PC-9 (cell line): ENCODE data around the gene IMPA2.

ENCODE experiments used
- EZH2 ChIP-seq: fragments of 200-600 bp; sonication (generic); IDR thresholded peaks from 2 replicates; pipeline ENCODE4 v1.8.0; 2017; ENCODE audit warnings: antibody characterized with exemption, low read depth
- TF ChIP-seq, protein P1 (sequence below): fragments of 200-600 bp; sonication (generic); conservative IDR thresholded peaks from 2 replicates; pipeline ENCODE4 v1.6.1; 2017; ENCODE audit warnings: mixed run types, antibody characterized with exemption, mild to moderate bottlenecking, moderate library complexity

DNA sequence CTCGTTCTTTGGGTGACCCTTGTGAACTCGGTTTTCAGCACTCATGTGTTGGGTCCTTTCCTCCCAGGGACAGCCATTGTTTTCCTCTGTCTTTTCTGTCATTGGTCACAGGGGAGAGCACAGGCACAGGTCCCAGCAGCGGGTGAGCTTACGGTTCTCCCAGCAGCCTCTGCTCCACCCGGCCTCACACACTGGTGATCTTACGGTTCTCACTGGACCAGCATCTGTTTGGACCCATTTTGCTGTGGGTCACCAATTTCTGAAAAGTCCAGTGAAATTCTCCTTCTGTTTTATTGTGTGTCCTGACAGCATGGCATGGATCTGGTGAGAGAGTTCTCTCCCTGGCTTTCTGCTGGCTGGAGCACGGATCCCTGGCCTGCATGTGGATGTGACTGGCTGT lies 62.5 kb downstream of the IMPA2 start:
- TF ChIP-seq, protein P1, sequence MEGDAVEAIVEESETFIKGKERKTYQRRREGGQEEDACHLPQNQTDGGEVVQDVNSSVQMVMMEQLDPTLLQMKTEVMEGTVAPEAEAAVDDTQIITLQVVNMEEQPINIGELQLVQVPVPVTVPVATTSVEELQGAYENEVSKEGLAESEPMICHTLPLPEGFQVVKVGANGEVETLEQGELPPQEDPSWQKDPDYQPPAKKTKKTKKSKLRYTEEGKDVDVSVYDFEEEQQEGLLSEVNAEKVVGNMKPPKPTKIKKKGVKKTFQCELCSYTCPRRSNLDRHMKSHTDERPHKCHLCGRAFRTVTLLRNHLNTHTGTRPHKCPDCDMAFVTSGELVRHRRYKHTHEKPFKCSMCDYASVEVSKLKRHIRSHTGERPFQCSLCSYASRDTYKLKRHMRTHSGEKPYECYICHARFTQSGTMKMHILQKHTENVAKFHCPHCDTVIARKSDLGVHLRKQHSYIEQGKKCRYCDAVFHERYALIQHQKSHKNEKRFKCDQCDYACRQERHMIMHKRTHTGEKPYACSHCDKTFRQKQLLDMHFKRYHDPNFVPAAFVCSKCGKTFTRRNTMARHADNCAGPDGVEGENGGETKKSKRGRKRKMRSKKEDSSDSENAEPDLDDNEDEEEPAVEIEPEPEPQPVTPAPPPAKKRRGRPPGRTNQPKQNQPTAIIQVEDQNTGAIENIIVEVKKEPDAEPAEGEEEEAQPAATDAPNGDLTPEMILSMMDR: no peak
- TF ChIP-seq EZH2: no peak
